ENCODE results near the gene NAA60. TPM values are rescaled to one million over a fixed set of nuclear protein-coding genes. Genes with fewer than 3 reads are reported as not detected.

The NAA60 gene
- total RNA-seq, 2 experiments from 2014 or later, result 24.6 TPM

GRCh38 chr16:3408561-3409197, 34.8 kb upstream of the NAA60 start:
- CTCF ChIA-PET, result interaction anchor here (1.5 kb wide), 1 partner anchor 104 kb away, joined by 4 read pairs; no protein-coding TSS in a partner anchor
- Mint-ChIP-seq H3K4me3 (no peak overlapping the region), H3K36me3 (ENCODE audit: low read depth) (peaks cover 70% of the 10 kb centered on the region), H3K4me1 (ENCODE audit: low read depth) (peaks cover 1% of the 10 kb centered on the region), H3K9me3 (peaks cover 53% of the 10 kb centered on the region), H3K27ac (no peak overlapping the region), H3K27me3 (no peaks in the 10 kb centered on the region)
- intact Hi-C loops (cut with micrococcal nuclease), result no loop called here
- DNase-seq, result no peak
- ATAC-seq, result no peak
- POLR2A ChIA-PET, result interaction anchor here (0.6 kb wide), 1 partner anchor 11 kb away, joined by 3 read pairs; no protein-coding TSS in a partner anchor
- TF ChIP-seq CTCF (IDR thresholded peaks at IDR 0.05), result no peak

GRCh38 chr16:3413730-3414379, 29.6 kb upstream of the NAA60 start:
- intact Hi-C loops (cut with micrococcal nuclease), result no loop called here
- CTCF ChIA-PET, result interaction anchor here (1.2 kb wide), 1 partner anchor 13 kb away, joined by 5 read pairs; the partner anchor contains the start of genes ZNF174 and ZSCAN32
- no peaks in the 10 kb centered on the region for H3K27me3 Mint-ChIP-seq
- ATAC-seq, result no peak
- DNase-seq, result no peak
- peaks cover 39% of the 10 kb centered on the region for H3K9me3 Mint-ChIP-seq
- H3K4me1 Mint-ChIP-seq (ENCODE audit: low read depth), result no peaks in the 10 kb centered on the region
- H3K4me3 Mint-ChIP-seq, result no peak overlapping the region
- POLR2A ChIA-PET, result no interaction called here
- TF ChIP-seq CTCF (IDR thresholded peaks at IDR 0.05), result no peak
- peaks cover 22% of the 10 kb centered on the region for H3K36me3 Mint-ChIP-seq (ENCODE audit: low read depth)
- H3K27ac Mint-ChIP-seq, result no peak overlapping the region

- H3K27ac Mint-ChIP-seq, result peak overlapping the region; percentile 80
- intact Hi-C loops (cut with micrococcal nuclease), result no loop called here
- H3K36me3 Mint-ChIP-seq (ENCODE audit: low read depth), result peaks cover 9% of the 10 kb centered on the region
- ATAC-seq (peak; percentile 93), DNase-seq (peak; percentile 81)
- no peaks in the 10 kb centered on the region for H3K27me3 Mint-ChIP-seq
- POLR2A ChIA-PET, result interaction anchor here (0.6 to 1.4 kb wide), 4 partner anchors 12 to 177 kb away, joined by 3 to 6 read pairs (median 3); partner anchors contain the start of genes NAA60 and ZNF597
- peaks cover 22% of the 10 kb centered on the region for H3K4me1 Mint-ChIP-seq (ENCODE audit: low read depth)
- peaks cover 4% of the 10 kb centered on the region for H3K9me3 Mint-ChIP-seq
- H3K4me3 Mint-ChIP-seq, result peak overlapping the region; percentile 67
- TF ChIP-seq CTCF (IDR thresholded peaks at IDR 0.05), result no peak
- CTCF ChIA-PET, result interaction anchor here (1.4 kb wide), 1 partner anchor 127 kb away, joined by 4 read pairs; the partner anchor contains the start of genes TIGD7 and ZNF75A
These were observed 11.7 kb upstream of the NAA60 start for GRCh38 chr16:3431779-3432219.

GRCh38 chr16:3434373-3434772, 9.1 kb upstream of the NAA60 start:
- no peaks in the 10 kb centered on the region for H3K27me3 Mint-ChIP-seq
- intact Hi-C loops (cut with micrococcal nuclease), result no loop called here
- CTCF ChIA-PET, result interaction anchor here (0.8 kb wide), 1 partner anchor 236 kb away, joined by 3 read pairs; no protein-coding TSS in a partner anchor

More at GRCh38 chr16:3434373-3434772, 9.1 kb upstream of the NAA60 start:
- POLR2A ChIA-PET, result interaction anchor here (1.0 to 1.5 kb wide), 2 partner anchors 122 to 169 kb away, joined by 3 read pairs; no protein-coding TSS in a partner anchor
- H3K9me3 Mint-ChIP-seq, result peaks cover 5% of the 10 kb centered on the region
- peaks cover 23% of the 10 kb centered on the region for H3K4me1 Mint-ChIP-seq (ENCODE audit: low read depth)
- H3K27ac Mint-ChIP-seq, result peak overlapping the region; percentile 47
- DNase-seq (no peak), ATAC-seq (no peak)
- H3K4me3 Mint-ChIP-seq, result no peak overlapping the region
- peaks cover 20% of the 10 kb centered on the region for H3K36me3 Mint-ChIP-seq (ENCODE audit: low read depth)
- no peak for TF ChIP-seq CTCF (IDR thresholded peaks at IDR 0.05)
